K562 (cell line): ENCODE data around the gene DHDH. TPM values are rescaled to one million over a fixed set of nuclear protein-coding genes. Genes with fewer than 3 reads are reported as not detected.

ENCODE experiments used
- CBX8 ChIP-seq: fragments of 200-600 bp; sonication (generic); IDR thresholded peaks from 2 replicates; pipeline ENCODE4 v1.6.1; 2012; ENCODE audit warnings: borderline replicate concordance, mixed run types, low read depth, mild to moderate bottlenecking, moderate library complexity, mixed read lengths, low read length, control low read depth, inconsistent platforms; ENCODE audit not compliant: poor library complexity, severe bottlenecking; ENCODE audit errors: extremely low read depth
- CCNT2 ChIP-seq: IDR thresholded peaks from 2 replicates; pipeline ENCODE4 v1.6.1; 2011; ENCODE audit warnings: borderline replicate concordance, low read depth, mild to moderate bottlenecking, moderate library complexity, mixed read lengths, low read length; ENCODE audit not compliant: insufficient read length; ENCODE audit errors: extremely low read depth
- CHD1 ChIP-seq: fragments of 200-600 bp; sonication (generic); IDR thresholded peaks from one replicate; pipeline ENCODE4 v1.6.1; 2012; ENCODE audit warnings: mild to moderate bottlenecking, moderate library complexity, low read length, inconsistent platforms
- HDAC2 ChIP-seq: fragments of 450-650 bp; IDR thresholded peaks from 2 replicates; pipeline ENCODE4 v1.6.1; 2016; ENCODE audit warnings: mild to moderate bottlenecking
- HLTF ChIP-seq: fragments of 450-650 bp; IDR thresholded peaks from 2 replicates; pipeline ENCODE4 v1.6.1; 2016
- KLF6 ChIP-seq: fragments of 250-450 bp; sonication (Bioruptor Pico); IDR thresholded peaks from 2 replicates; pipeline ENCODE4 v1.4.0; 2020; ENCODE audit warnings: mild to moderate bottlenecking, moderate library complexity, borderline replicate concordance
- NBN ChIP-seq: fragments of 450-650 bp; IDR thresholded peaks from 2 replicates; pipeline ENCODE4 v1.6.1; 2016; ENCODE audit warnings: low read depth, mild to moderate bottlenecking
- NFRKB ChIP-seq: fragments of 450-650 bp; IDR thresholded peaks from 2 replicates; pipeline ENCODE4 v1.6.1; 2016; ENCODE audit warnings: low read depth
- NFXL1 ChIP-seq: fragments of 450-650 bp; formaldehyde crosslinking; IDR thresholded peaks from 2 replicates; pipeline ENCODE4 v1.4.0; 2021; ENCODE audit warnings: mild to moderate bottlenecking
- NR2C1 ChIP-seq, 2 experiments: fragments of 450-650 bp; IDR thresholded peaks; 2 replicates each; pipeline ENCODE4 v1.6.1; 2017; ENCODE audit warnings: mild to moderate bottlenecking in 2 of 2, antibody characterized with exemption in 1 of 2, inconsistent platforms in 1 of 2, missing compliant biosample characterization in 1 of 2, missing genetic modification characterization in 1 of 2
- PRMT5 ChIP-seq: sonication (generic); formaldehyde crosslinking; IDR thresholded peaks from 2 replicates; pipeline ENCODE4 v1.5.0; 2020; ENCODE audit warnings: missing genetic modification reagents
- SIN3A ChIP-seq, 2 experiments: fragments of 150-350 bp in 1 of 2; IDR thresholded peaks; 2 replicates each; pipeline ENCODE4 v1.6.1; 2011 to 2016; ENCODE audit warnings: borderline replicate concordance in 2 of 2, low read depth in 2 of 2, low read length in 2 of 2, mild to moderate bottlenecking in 2 of 2, moderate library complexity in 2 of 2; ENCODE audit not compliant: control insufficient read depth in 1 of 2
- SIX5 ChIP-seq, 2 experiments: IDR thresholded peaks; 2 replicates each; pipeline ENCODE4 v1.6.1; 2011; ENCODE audit warnings: low read length in 2 of 2, borderline replicate concordance in 1 of 2, low read depth in 1 of 2, mild to moderate bottlenecking in 1 of 2, moderate library complexity in 1 of 2; ENCODE audit not compliant: insufficient read depth in 1 of 2
- TAF1 ChIP-seq: IDR thresholded peaks from 2 replicates; pipeline ENCODE4 v1.6.1; 2011; ENCODE audit warnings: mild to moderate bottlenecking, low read length, moderate library complexity; ENCODE audit not compliant: insufficient read depth, control insufficient read depth, severe bottlenecking; ENCODE audit errors: extremely low read depth
- ZBTB1 ChIP-seq: sonication (generic); formaldehyde crosslinking; IDR thresholded peaks from 2 replicates; pipeline ENCODE4 v1.8.1; 2023; ENCODE audit warnings: missing genetic modification reagents, low read depth, mild to moderate bottlenecking, borderline replicate concordance
- ZNF134 ChIP-seq: fragments of 250-450 bp; sonication (Bioruptor Pico); conservative IDR thresholded peaks from 2 replicates; pipeline ENCODE4 v1.4.0; 2020
- ZNF766 ChIP-seq: fragments of 200-800 bp; sonication (Bioruptor generic); conservative IDR thresholded peaks from 2 replicates; pipeline ENCODE4 v1.6.1; 2016; ENCODE audit warnings: missing genetic modification characterization, missing compliant biosample characterization
- ZNF778 ChIP-seq: fragments of 450-650 bp; formaldehyde crosslinking; IDR thresholded peaks from 2 replicates; pipeline ENCODE4 v1.4.0; 2020; ENCODE audit warnings: mild to moderate bottlenecking, moderate library complexity
- polyA plus RNA-seq, 8 experiments: library from polyadenylated mRNA; depleted of rRNA in 4 of 8; stranded (reverse) in 5 of 8; unstranded in 3 of 8; fragments of >200 nt; fragmentation: Nextera tagmentation in 2 of 8; fragmentation: Illumina TruSeq in 1 of 8; extraction: Ambion mirVana in 2 of 8; extraction: Trizol in 1 of 8; gene quantifications; 2 replicates each; pipeline versions ENCODE4 v1.2.1 to v1.2.3, GENCODE V29; 2011 to 2014; ENCODE audit warnings: inconsistent platforms in 1 of 8, missing spikeins in 1 of 8
- total RNA-seq, 7 experiments: library from RNA; depleted of rRNA in 6 of 7; stranded (reverse); fragments of >200 nt in 6 of 7; fragmentation: Illumina TruSeq in 2 of 7; extraction: Trizol in 2 of 7; gene quantifications; 2 replicates each; pipeline versions ENCODE4 v1.2.1 to v1.2.3, GENCODE V29; 2011 to 2021; ENCODE audit warnings: low replicate concordance in 1 of 7
- TF ChIP-seq, protein P1 (sequence below): sonication (generic); formaldehyde crosslinking; IDR thresholded peaks from 2 replicates; pipeline ENCODE4 v1.8.0; 2022; ENCODE audit warnings: mild to moderate bottlenecking, low read depth, missing genetic modification reagents
- TF ChIP-seq, protein P2 (sequence below): fragments of 200-800 bp; sonication (Bioruptor generic); IDR thresholded peaks from 2 replicates; pipeline ENCODE4 v1.6.1; 2017; ENCODE audit warnings: missing genetic modification characterization, missing compliant biosample characterization
- TF ChIP-seq, protein P3 (sequence below): fragments of 450-650 bp; IDR thresholded peaks from 2 replicates; pipeline ENCODE4 v1.6.1; 2016; ENCODE audit warnings: borderline replicate concordance

Gene DHDH
- total and polyA plus RNA-seq, 9 of the 15 experiments (the other 6 are each of a cell fraction or from before 2014, with no cell fraction given): 0.37 to 1.9 (median 0.87) TPM

DNA sequence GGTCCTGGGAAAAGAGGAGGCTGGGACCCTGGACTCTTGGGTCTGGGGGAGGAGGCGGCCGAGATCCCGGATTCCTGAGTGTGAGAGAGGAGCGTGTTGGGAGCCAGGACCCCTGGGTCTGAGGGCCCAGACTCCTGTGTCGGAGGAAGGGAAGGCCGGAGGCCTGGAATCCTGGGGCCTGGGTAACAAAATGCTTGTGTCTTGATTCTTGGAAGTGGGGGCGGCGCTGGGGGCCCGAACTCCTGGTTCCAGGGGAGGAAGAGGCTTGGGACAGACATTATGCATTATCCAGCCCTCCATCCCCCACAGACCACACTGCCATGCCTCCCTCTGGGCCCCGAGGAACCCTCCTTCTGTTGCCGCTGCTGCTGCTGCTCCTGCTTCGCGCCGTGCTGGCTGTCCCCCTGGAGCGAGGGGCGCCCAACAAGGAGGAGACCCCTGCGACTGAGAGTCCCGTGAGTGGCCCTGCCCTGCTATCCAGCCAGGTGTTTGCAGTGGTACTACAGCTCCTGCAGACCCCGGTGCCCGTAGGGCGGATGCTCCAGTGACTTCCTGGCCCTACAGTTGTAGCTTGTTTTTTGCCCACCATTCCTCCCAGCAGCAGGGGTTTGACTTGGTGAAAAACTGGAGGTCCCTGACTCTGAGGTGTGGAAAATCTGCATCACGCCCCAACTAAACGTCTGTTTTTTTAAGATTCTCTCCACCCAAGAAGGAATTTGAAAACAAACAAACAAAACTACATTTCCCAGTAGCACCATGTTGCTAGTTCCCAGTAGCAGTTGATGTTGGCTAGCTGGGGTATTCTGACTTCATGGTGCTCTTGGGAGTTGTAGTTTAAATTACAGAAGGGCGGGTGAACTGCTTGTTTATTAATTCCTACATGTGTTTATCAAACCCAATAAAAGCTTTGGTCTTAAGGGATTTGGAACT lies 32.8 kb upstream of the DHDH start (continued):
- TF ChIP-seq ZNF766 (CRISPR knock-in tag) (peak; percentile 88; the same call in 1 of the 2 replicates), ZNF134 (CRISPR knock-in tag) (0 out of 2 replicates have a peak, but pooled peaks have one; percentile 40), TAF1 (no peak), KLF6 (CRISPR knock-in tag) (no peak), NFXL1 (CRISPR knock-in tag) (no peak), HLTF (0 out of 2 replicates have a peak, but pooled peaks have one; percentile 30), SIN3A (IDR thresholded peaks at IDR 0.05; ENCODE audit: borderline replicate concordance in 2 of 2, control insufficient read depth in 1 of 2, low read depth in 2 of 2, low read length in 2 of 2) (peak; percentile 33 to 80; a peak in 2 of 4 replicates), ZBTB1 (CRISPR knock-in tag) (no peak; the same call in 1 of the 2 replicates), NBN (no peak; the same call in 1 of the 2 replicates), SIX5 (IDR thresholded peaks at IDR 0.05; ENCODE audit: borderline replicate concordance in 1 of 2, insufficient read depth in 1 of 2, low read depth in 1 of 2, low read length in 2 of 2) (peak; percentile 89 to 95), CCNT2 (peak; percentile 75), PRMT5 (CRISPR knock-in tag) (no peak), CBX8 (no peak), HDAC2 (0 out of 2 replicates have a peak, but pooled peaks have one; percentile 14), ZNF778 (CRISPR knock-in tag) (no peak), NFRKB (peak; percentile 45; the same call in 1 of the 2 replicates), NR2C1 (IDR thresholded peaks at IDR 0.05) (peak; percentile 71), NR2C1 (tag; IDR thresholded peaks at IDR 0.05) (peak; percentile 88), CHD1 (peak; percentile 73)
- TF ChIP-seq, protein P1, sequence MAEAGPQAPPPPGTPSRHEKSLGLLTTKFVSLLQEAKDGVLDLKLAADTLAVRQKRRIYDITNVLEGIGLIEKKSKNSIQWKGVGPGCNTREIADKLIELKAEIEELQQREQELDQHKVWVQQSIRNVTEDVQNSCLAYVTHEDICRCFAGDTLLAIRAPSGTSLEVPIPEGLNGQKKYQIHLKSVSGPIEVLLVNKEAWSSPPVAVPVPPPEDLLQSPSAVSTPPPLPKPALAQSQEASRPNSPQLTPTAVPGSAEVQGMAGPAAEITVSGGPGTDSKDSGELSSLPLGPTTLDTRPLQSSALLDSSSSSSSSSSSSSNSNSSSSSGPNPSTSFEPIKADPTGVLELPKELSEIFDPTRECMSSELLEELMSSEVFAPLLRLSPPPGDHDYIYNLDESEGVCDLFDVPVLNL (CRISPR knock-in tag): no peak
- TF ChIP-seq, protein P2, sequence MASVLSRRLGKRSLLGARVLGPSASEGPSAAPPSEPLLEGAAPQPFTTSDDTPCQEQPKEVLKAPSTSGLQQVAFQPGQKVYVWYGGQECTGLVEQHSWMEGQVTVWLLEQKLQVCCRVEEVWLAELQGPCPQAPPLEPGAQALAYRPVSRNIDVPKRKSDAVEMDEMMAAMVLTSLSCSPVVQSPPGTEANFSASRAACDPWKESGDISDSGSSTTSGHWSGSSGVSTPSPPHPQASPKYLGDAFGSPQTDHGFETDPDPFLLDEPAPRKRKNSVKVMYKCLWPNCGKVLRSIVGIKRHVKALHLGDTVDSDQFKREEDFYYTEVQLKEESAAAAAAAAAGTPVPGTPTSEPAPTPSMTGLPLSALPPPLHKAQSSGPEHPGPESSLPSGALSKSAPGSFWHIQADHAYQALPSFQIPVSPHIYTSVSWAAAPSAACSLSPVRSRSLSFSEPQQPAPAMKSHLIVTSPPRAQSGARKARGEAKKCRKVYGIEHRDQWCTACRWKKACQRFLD (CRISPR knock-in tag): 0 out of 2 replicates have a peak, but pooled peaks have one; percentile 27
- TF ChIP-seq, protein P3, sequence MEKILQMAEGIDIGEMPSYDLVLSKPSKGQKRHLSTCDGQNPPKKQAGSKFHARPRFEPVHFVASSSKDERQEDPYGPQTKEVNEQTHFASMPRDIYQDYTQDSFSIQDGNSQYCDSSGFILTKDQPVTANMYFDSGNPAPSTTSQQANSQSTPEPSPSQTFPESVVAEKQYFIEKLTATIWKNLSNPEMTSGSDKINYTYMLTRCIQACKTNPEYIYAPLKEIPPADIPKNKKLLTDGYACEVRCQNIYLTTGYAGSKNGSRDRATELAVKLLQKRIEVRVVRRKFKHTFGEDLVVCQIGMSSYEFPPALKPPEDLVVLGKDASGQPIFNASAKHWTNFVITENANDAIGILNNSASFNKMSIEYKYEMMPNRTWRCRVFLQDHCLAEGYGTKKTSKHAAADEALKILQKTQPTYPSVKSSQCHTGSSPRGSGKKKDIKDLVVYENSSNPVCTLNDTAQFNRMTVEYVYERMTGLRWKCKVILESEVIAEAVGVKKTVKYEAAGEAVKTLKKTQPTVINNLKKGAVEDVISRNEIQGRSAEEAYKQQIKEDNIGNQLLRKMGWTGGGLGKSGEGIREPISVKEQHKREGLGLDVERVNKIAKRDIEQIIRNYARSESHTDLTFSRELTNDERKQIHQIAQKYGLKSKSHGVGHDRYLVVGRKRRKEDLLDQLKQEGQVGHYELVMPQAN: peak; percentile 4; the same call in 1 of the 2 replicates
